SU-DHL-6 (cell line): ENCODE results near the gene PKD1.

Source experiments
- CTCF ChIP-seq: fragments of 200-600 bp; sonication (generic); IDR thresholded peaks from one replicate; pipeline ENCODE4 v1.5.1; 2017; ENCODE audit warnings: antibody characterized with exemption, mild to moderate bottlenecking, low read length, moderate library complexity; ENCODE audit not compliant: insufficient read depth, poor library complexity, severe bottlenecking
- EZH2phosphoT487 ChIP-seq: fragments of 200-600 bp; sonication (generic), shearing (Covaris generic); conservative IDR thresholded peaks from 2 replicates; pipeline ENCODE4 v1.6.1; 2018; ENCODE audit warnings: mild to moderate bottlenecking, antibody characterized with exemption, low read length, moderate library complexity, mixed read lengths

DNA sequence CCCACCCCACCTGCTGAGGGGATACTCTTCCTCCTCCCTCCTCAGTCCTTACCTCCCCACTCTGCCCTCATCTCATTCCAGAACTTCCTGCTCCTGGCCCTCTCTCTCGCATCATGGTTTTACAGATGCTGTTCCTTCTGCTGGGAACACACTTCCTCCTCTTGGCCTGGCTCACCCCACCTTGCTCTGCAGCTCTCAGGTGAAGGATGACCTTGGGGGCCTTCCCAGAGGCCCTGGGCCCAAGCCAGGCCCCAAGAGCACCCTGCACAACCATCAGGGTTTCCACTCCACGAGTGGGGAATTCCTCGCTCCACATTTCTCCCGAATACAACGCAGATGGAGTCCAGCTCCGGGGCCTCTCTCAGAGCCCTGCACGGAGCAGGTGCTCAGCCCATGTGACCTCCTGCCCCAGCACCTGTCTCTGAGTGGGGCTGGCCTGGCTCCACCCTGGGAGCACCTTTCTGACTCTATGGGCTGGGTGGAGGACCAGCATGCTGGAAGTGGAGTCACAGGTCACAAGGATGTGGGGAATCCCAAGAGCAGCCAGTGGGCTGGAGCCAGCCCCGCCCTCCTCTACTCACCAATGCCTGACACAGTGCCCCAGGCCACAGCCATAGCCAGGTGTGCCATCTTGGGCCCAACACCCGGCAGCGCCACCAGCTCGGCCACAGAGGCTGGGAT, 92.6 kb downstream of the PKD1 start:
- TF ChIP-seq EZH2phosphoT487 (no peak), CTCF (no peak)
